GM19328 (cell line): ENCODE measurements around the gene DVL2.
"Not testable (repeated sequence)": the region's sequence is repeated elsewhere in the genome, so short reads cannot be mapped to it uniquely, and the experiment has no call there.

Experiments
- ATAC-seq: cut with Tn5 transposase; IDR thresholded peaks from one replicate; pipeline ENCODE4 v1.9.1; 2021; ENCODE audit warnings: mild to moderate bottlenecking, moderate library complexity; ENCODE audit not compliant: unreplicated experiment

The DVL2 gene

GRCh38 chr17:7256766-7257456 is 22.6 kb upstream of the DVL2 start:
- ATAC-seq: no peak

DNA sequence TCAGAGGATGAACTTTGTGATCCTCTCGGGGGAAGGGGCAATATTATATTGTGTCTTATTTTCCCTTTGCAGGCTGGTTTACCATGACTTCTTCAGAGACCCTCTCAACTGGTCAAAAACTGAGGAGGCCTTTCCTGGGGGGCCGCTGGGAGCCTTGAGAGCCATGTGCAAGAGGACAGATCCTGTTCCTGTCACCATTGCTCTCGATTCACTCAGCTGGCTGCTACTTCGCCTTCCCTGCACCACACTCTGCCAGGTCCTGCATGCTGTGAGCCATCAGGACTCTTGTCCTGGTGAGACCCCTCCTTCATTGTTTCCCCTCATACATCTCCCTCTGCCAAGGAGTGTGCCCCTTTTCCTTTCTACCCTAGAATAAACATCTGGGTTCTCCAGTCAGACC is 20.2 kb upstream of the DVL2 start:
- no peak for ATAC-seq

DNA sequence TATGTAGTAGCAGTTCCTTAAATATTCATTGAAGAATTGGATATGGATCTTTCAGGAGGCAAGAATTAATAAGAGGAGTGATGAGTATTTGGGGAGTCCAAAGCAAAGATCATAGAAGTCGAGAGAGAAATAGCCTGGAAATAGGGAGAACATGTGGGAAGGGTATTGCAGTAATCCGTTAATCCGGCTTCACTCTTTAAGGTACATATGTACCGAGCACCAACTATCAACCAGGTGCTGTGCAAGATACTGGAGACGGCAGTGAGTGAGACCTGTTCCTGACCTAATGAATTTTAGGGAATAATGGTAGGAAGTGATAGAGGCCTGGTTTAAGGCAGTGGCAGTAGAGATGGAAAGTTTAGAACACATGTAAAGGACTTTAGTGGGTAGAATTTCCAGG is 18.8 kb upstream of the DVL2 start:
- no peak for ATAC-seq

- ATAC-seq: peak; percentile 51
These were observed 18.1 kb upstream of the DVL2 start, which contains the start of gene ELP5 for GRCh38 chr17:7252176-7253043. Gene ELP5 (plus strand): TSS chr17:7252215. CDS start chr17:7252551, 336 bp downstream.

DNA sequence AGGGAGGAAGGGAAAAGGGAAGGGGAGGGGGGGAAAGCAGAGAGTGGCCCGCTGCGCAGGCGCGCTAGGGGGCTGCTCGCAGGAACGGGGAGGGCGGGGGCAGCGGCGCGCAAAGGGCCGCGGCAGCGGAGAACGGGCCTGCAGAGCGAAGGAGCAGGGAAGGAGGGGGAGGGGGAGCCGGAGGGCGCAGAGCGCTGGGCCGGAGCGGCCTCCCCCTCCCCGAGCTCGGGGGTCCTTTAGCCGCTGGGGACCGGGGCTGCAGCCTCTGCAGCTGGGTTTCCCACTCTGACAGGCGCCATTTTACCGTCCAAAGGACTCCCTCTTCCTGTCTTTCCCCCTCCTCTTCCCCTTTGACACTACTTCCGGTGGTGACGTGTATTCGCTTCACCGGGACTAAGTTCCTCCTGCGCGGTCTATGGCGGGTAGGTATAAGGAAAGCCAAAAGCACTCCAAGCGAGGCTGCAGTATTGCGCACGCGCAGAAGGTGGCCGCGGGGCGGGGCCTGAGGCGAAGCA is 17.4 kb upstream of the DVL2 start, which contains the start of gene CTDNEP1:
Gene CTDNEP1 (minus strand): TSS at position 74 of the 515 bp plus-strand sequence. CDS start 438 bp downstream, outside the sequence.
- ATAC-seq: peak; percentile 79

DNA sequence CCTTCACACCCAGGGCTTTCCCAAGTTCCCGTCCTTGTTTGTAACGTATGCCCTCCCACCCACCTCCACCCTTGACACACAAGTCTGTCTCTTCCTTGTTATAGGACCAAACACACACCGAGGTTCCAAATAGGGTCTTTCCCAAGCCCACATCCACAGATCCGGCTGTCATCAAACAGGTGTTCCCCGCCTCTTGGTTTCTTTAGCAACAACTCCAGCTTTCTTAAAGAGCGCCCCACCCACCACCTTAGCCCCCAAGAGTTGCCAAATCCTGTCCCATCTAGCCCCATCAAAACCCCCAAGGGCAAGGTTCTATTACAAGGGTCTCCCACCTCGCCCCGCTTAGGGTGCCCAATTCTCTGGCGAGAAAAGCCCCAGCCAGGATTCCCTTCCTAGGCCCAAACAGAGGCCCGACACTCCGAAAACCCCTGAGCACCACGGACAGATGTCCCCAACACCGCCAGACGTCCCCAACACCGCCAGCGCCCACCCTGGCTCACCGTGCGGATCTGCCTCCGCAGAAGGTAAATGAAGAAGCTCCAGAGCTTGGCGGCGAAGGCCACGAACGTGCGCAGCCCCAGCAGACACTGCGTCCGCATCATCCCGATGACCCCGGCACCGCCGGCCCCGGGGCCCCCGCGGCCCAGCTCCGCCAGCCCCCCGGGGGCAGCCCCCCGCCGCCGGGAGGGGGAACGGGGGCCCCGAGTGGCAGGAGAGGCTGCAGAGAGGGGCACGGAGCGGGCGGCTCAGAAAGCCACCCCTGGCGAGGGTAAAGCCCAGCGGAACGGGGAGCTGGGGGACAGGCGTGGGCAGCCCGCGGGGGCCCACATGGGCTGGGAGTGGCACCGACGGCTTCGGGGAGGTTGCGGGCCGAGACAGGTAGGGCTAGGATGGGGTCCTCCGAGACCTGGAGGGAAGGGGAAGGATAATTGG is 16.6 kb upstream of the DVL2 start:
- ATAC-seq: no peak

GRCh38 chr17:7249830-7250229 is 15.5 kb upstream of the DVL2 start:
- no peak for ATAC-seq

DNA sequence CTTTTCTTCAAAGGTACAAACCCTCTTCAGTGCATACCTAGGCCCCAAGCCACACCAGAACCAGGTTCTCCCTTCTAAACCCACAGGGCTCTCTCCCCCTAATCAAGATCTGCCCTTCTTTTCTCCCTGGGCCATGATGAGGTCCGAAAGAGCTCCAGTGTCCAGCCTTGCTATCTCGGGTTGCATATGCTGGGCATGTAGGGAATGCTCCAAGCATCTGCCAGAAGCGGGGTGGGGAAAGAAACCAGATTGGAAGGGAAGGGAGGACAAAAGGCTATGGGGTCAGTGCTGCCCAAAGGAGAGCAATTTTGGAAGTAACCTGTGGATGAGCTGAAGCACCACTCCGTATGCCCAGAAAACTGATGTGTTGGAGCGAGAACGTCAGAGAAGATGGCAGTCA is 14.9 kb upstream of the DVL2 start:
- ATAC-seq: no peak

DNA sequence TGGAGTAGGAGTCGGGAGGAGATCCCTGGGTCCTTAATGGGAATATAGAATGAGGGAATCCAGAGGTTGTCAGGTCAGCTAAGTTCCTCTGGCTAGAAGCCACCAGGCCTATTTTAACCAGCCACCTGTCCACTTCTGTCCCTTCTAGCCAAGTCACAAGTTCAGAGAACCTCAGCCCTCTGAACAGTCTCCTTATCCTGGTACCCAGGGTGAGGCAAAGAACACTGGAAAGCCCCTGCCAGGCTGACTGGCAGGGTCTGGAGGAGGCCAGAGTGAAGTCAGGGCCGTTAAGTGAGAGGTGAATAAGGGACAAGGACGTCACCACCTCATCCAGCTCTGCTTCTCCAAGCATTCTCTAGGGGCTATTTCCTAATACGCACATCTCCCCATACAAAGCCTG is 14.5 kb upstream of the DVL2 start:
- ATAC-seq: no peak

GRCh38 chr17:7246779-7247178 is 12.5 kb upstream of the DVL2 start:
- ATAC-seq: no peak

DNA sequence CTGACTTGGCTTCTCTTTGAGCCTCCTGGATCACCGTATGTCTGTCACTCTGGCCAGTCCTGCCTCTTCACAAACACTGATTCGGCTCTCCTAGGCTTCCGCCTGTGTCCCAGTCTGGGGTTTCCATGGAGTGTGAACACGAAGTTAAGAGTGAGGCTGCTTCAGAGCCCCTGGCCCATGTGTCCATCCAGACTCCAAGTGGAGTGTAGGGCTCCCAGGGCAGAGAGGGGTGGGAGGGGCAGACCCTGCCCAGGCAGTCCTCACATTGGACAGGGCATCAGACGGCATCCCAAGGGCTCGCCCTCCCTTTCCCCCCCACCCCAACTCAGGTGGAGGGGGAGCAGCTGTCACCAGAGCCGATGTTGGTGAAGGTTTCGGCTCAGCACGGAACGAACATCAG is 9.5 kb upstream of the DVL2 start:
- not testable (repeated sequence) for ATAC-seq

- no peak for ATAC-seq
These were observed 9.1 kb upstream of the DVL2 start for GRCh38 chr17:7243453-7243729.

- peak; percentile 40 for ATAC-seq
These were observed 8.6 kb upstream of the DVL2 start for GRCh38 chr17:7242717-7243452.

DNA sequence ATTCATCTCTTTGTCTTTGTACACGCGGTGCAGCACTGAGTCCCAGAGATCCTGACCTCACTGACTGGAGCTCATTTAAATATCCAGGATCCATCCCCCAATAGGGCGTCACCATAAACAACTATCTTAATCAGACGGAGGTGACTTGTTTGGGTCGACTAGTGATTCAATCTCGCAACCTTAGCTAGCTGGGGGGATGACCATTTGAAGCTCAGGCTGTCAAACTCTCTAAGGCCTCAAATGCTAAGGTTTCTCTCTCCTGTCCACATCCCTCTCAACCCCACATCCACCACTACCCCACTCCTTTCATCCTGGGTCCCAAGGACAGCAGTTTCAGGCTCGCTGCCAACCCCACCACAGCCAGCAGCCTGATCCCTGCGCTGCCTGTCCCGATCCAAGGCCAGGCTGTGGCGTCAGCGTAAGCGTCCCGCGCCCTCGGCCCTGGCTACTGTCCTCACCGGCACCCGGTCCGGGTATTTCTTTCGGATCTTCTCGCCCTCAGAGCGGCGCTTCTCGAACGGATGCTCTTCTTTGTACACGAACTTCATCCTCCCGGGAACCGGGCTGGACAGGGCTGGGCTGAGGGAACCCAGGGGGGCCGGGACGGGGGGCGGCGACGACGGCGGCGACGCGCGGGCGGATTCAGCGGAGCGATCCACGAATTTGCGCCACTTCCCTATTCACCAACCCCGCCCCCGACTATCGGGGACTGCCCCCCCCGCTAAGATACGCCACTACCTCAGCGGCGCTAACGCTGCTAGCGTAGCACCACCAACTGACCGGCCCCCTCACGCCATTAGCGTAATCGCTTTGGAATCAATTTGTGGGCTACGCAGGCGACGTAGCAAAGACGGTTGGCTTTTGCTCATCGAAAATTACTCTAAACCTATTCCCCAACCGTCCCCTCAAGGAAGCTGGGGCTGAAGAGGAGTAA is 7.7 kb upstream of the DVL2 start, which contains the start of gene GABARAP:
Gene GABARAP (minus strand): TSS at position 667 of the 934 bp plus-strand sequence. CDS start 119 bp downstream, at position 548.
- no peak for ATAC-seq

GRCh38 chr17:7241090-7241733 is 6.9 kb upstream of the DVL2 start:
- ATAC-seq: no peak

DNA sequence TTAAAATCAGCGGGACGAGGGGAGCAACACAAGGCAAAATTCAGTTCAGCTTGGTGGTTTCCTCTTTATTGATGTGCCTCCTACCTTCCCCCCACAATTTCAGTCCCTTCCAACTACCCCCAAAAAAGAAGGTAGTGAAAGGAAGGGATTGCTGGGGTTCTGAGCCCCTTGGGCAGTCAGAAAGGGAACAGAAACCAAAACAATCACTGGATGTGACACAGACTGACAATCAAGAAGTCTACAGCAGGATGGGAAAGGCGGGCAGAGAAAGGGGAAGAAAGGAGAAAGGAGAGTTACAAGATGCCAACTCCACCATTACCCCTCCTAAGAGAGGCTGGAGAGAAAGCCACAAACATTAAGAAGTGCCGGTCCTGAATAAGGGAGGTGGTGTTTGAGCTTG is 6.1 kb upstream of the DVL2 start:
- no peak for ATAC-seq

GRCh38 chr17:7239091-7240027 is 5.0 kb upstream of the DVL2 start, which contains the start of gene PHF23:
Gene PHF23 (minus strand): TSS chr17:7239457. CDS start chr17:7239279, 178 bp downstream.
- ATAC-seq: peak; percentile 45
